PC-3 (cell line): Measurements from ENCODE around the gene HERC3. TPM values are rescaled to one million over a fixed set of nuclear protein-coding genes. Genes with fewer than 3 reads are reported as not detected.
A peak's percentile ranks its signal among the peaks of the same experiment; 100 is the strongest.

Experiments
- ATAC-seq: fragments of 200-7000 bp; cut with Tn5 transposase; 2 replicates; pipeline ENCODE4 v1.9.1; 2020; ENCODE audit warnings: mild to moderate bottlenecking, moderate library complexity
- BruUV-seq: library from RNA; stranded (reverse); fragments of 400-500 nt; replicated peaks from 2 replicates; lab custom pipeline; 2021; lab: Mats Ljungman, UMichigan
- CTCF ChIA-PET: fragments of 300-600 bp; sonication (Branson Sonifier 250); formaldehyde crosslinking; loops from one replicate; lab custom pipeline; 2022; ENCODE audit warnings: antibody characterized with exemption; lab: Charles Lee
- POLR2A ChIA-PET: fragments of 300-600 bp; sonication (Branson Sonifier 250); formaldehyde crosslinking; loops from one replicate; lab custom pipeline; 2022; ENCODE audit warnings: antibody characterized with exemption; ENCODE audit not compliant: unreplicated experiment; lab: Charles Lee
- DNase-seq: peaks from one replicate; pipeline ENCODE4 v3.0.0-alpha.2; 2015
- H2AFZ ChIP-seq: fragments of 300-600 bp; sonication (generic); 2 replicates; pipeline ENCODE4 v1.6.0; 2016; ENCODE audit warnings: antibody characterized with exemption, low read length
- H3F3A ChIP-seq: fragments of 300-600 bp; sonication (generic); one replicate; pipeline ENCODE4 v1.6.0; 2017; ENCODE audit warnings: antibody characterized with exemption, low read length, control low read depth, mild to moderate bottlenecking; ENCODE audit not compliant: unreplicated experiment
- H3K27ac ChIP-seq: fragments of 300-600 bp; sonication (generic); 2 replicates; pipeline ENCODE4 v1.5.1; 2016; ENCODE audit warnings: mild to moderate bottlenecking, low read length
- H3K27me3 ChIP-seq: fragments of 300-600 bp; sonication (generic); 2 replicates; pipeline ENCODE4 v1.6.1; 2016; ENCODE audit warnings: low read length, mixed read lengths
- H3K36me3 ChIP-seq: fragments of 300-600 bp; sonication (generic); 2 replicates; pipeline ENCODE4 v1.6.1; 2016; ENCODE audit warnings: low read depth, mixed run types, low read length, mixed read lengths
- H3K4me1 ChIP-seq: fragments of 300-600 bp; sonication (generic); 2 replicates; pipeline ENCODE4 v1.5.1; 2016; ENCODE audit warnings: low read length; ENCODE audit not compliant: insufficient read depth
- H3K4me2 ChIP-seq: fragments of 300-600 bp; sonication (generic); 2 replicates; pipeline ENCODE4 v1.6.0; 2016; ENCODE audit warnings: low read length
- H3K4me3 ChIP-seq: fragments of 300-600 bp; sonication (generic); 2 replicates; pipeline ENCODE4 v1.5.1; 2016; ENCODE audit warnings: mild to moderate bottlenecking, low read length, mixed read lengths
- H3K79me2 ChIP-seq: fragments of 300-600 bp; sonication (generic); 2 replicates; pipeline ENCODE4 v1.6.1; 2017; ENCODE audit warnings: low read length, mixed read lengths
- H3K9ac ChIP-seq: fragments of 300-600 bp; sonication (generic); 2 replicates; pipeline ENCODE4 v1.6.0; 2016; ENCODE audit warnings: mild to moderate bottlenecking, low read length
- H3K9me2 ChIP-seq: fragments of 300-600 bp; sonication (generic); replicated peaks from 2 replicates; pipeline ENCODE4 v1.6.1; 2016; ENCODE audit warnings: mixed run types, low read length, mixed read lengths
- H3K9me3 ChIP-seq: fragments of 300-600 bp; sonication (generic); 2 replicates; pipeline ENCODE4 v1.6.1; 2016; ENCODE audit warnings: low read length, mixed read lengths
- H4K20me1 ChIP-seq: fragments of 300-600 bp; sonication (generic); 2 replicates; pipeline ENCODE4 v1.6.1; 2016; ENCODE audit warnings: low read length, mixed read lengths
- CTCF ChIP-seq: fragments of 300-600 bp; sonication (generic); conservative IDR thresholded peaks from 2 replicates; pipeline ENCODE4 v1.5.1; 2017; ENCODE audit warnings: antibody characterized with exemption, low read depth, mild to moderate bottlenecking, low read length
- EZH2 ChIP-seq: fragments of 300-600 bp; sonication (generic); IDR thresholded peaks from one replicate; pipeline ENCODE4 v1.6.1; 2017; ENCODE audit warnings: antibody characterized with exemption, mild to moderate bottlenecking, low read length; ENCODE audit not compliant: unreplicated experiment
- EZH2phosphoT487 ChIP-seq: fragments of 300-600 bp; sonication (generic); IDR thresholded peaks from 2 replicates; pipeline ENCODE4 v1.6.1; 2018; ENCODE audit warnings: mild to moderate bottlenecking, antibody characterized with exemption, low read length, borderline replicate concordance
- intact Hi-C: fragments of 100-400 bp; cut with micrococcal nuclease; formaldehyde crosslinking; loops from 2 replicates; pipeline ENCODE4 v1.9.0; 2023
- total RNA-seq: library from RNA; depleted of rRNA; stranded (reverse); fragments of >200 nt; gene quantifications from 2 replicates; pipeline ENCODE4 v1.2.3, GENCODE V29; 2014

Gene HERC3
- total RNA-seq, 1 experiment from 2014 or later, result 5.2 TPM

GRCh38 chr4:88628746-88629145, 36.5 kb downstream of the HERC3 start:
- ATAC-seq, result no peak
- ChIA-PET POLR2A (no interaction called here), CTCF (no interaction called here)
- BruUV-seq, result no TSS peak
- DNase-seq, result peak; percentile 29
- Histone ChIP-seq H3K36me3 (no peaks in the 10 kb centered on the region), H2AFZ (no peak overlapping the region), H3K9ac (no peak overlapping the region), H3K27me3 (no peaks in the 10 kb centered on the region), H3K4me2 (no peak overlapping the region; the same call in 1 of the 2 replicates), H3K27ac (no peak overlapping the region), H3K4me3 (no peak overlapping the region), H4K20me1 (no peaks in the 10 kb centered on the region), H3K9me3 (no peaks in the 10 kb centered on the region), H3K4me1 (peaks cover 34% of the 10 kb centered on the region), H3K79me2 (no peaks in the 10 kb centered on the region), H3F3A (no peaks in the 10 kb centered on the region), H3K9me2 (no peaks in the 10 kb centered on the region)
- intact Hi-C loops, result no loop called here
- TF ChIP-seq EZH2phosphoT487 (no peak), CTCF (no peak), EZH2 (no peak)

- H3K4me1 ChIP-seq, result peaks cover 28% of the 10 kb centered on the region
- no peak overlapping the region for H3K4me3 ChIP-seq
- ChIA-PET POLR2A (interaction anchor here (0.5 to 0.7 kb wide), 2 partner anchors 13 to 349 kb away, joined by 3 read pairs; no protein-coding TSS in a partner anchor), CTCF (interaction anchor here (1.2 kb wide), 1 partner anchor 29 kb away, joined by 7 read pairs; no protein-coding TSS in a partner anchor)
- no peak overlapping the region for H2AFZ ChIP-seq
- intact Hi-C loops, result no loop called here
- no peaks in the 10 kb centered on the region for H3K9me3 ChIP-seq
- H3F3A ChIP-seq, result no peaks in the 10 kb centered on the region
- no TSS peak for BruUV-seq
- no peak overlapping the region; the same call in 1 of the 2 replicates for H3K9ac ChIP-seq
- no peaks in the 10 kb centered on the region for H3K36me3 ChIP-seq
- peak overlapping the region; percentile 54 for H3K4me2 ChIP-seq
- ATAC-seq (no peak; the same call in 1 of the 2 replicates), DNase-seq (peak; percentile 55)
- no peaks in the 10 kb centered on the region for H4K20me1 ChIP-seq
- H3K9me2 ChIP-seq, result no peaks in the 10 kb centered on the region
- TF ChIP-seq EZH2, result no peak
- TF ChIP-seq CTCF, result no peak
- TF ChIP-seq EZH2phosphoT487, result no peak
- no peaks in the 10 kb centered on the region for H3K27me3 ChIP-seq
- peak overlapping the region; percentile 68 for H3K27ac ChIP-seq
- no peaks in the 10 kb centered on the region for H3K79me2 ChIP-seq
Observed at GRCh38 chr4:88629826-88630225, 37.5 kb downstream of the HERC3 start.

GRCh38 chr4:88630756-88631155, 38.5 kb downstream of the HERC3 start:
- no peaks in the 10 kb centered on the region for H3K9me2 ChIP-seq
- CTCF ChIA-PET, result interaction anchor here (0.6 to 1.2 kb wide), 2 partner anchors 16 to 28 kb away, joined by 6 to 7 read pairs; no protein-coding TSS in a partner anchor
- intact Hi-C loops, result no loop called here
- peak overlapping the region; percentile 14; the same call in 1 of the 2 replicates for H3K9ac ChIP-seq
- no peaks in the 10 kb centered on the region for H3K9me3 ChIP-seq
- peak overlapping the region; percentile 68 for H3K27ac ChIP-seq
- no peak overlapping the region for H2AFZ ChIP-seq
- POLR2A ChIA-PET, result no interaction called here
- no TSS peak for BruUV-seq
- no peak overlapping the region for H3K4me3 ChIP-seq
- no peaks in the 10 kb centered on the region for H4K20me1 ChIP-seq
- H3K36me3 ChIP-seq, result no peaks in the 10 kb centered on the region
- ATAC-seq (peak; percentile 95), DNase-seq (peak; percentile 77)
- H3K79me2 ChIP-seq, result no peaks in the 10 kb centered on the region
- H3K27me3 ChIP-seq, result no peaks in the 10 kb centered on the region
- TF ChIP-seq CTCF (no peak), EZH2 (no peak), EZH2phosphoT487 (no peak)
- H3F3A ChIP-seq, result no peaks in the 10 kb centered on the region
- H3K4me1 ChIP-seq, result peaks cover 28% of the 10 kb centered on the region
- peak overlapping the region; percentile 54 for H3K4me2 ChIP-seq
